H9 (cell line): Measurements from ENCODE around the gene DSE. TPM values are rescaled to one million over a fixed set of nuclear protein-coding genes. Genes with fewer than 3 reads are reported as not detected.

Experiments
- DNase-seq: peaks from one replicate; pipeline ENCODE4 v3.0.0-alpha.2; 2017
- H2AFZ ChIP-seq: one replicate; pipeline ENCODE4 v1.6.1; 2013; ENCODE audit warnings: mild to moderate bottlenecking, low read length, control low read depth, moderate library complexity
- H2AK5ac ChIP-seq: 2 replicates; pipeline ENCODE4 v1.6.1; 2013; ENCODE audit warnings: low read length, control low read depth, mixed read lengths; ENCODE audit not compliant: insufficient read length
- H2BK120ac ChIP-seq: one replicate; pipeline ENCODE4 v1.6.1; 2013; ENCODE audit warnings: low read depth, mild to moderate bottlenecking, low read length, control low read depth, inconsistent platforms; ENCODE audit not compliant: poor library complexity, severe bottlenecking
- H2BK12ac ChIP-seq: 2 replicates; pipeline ENCODE4 v1.6.1; 2013; ENCODE audit warnings: low read length, control low read depth, mixed read lengths, low read depth; ENCODE audit not compliant: insufficient read length
- H2BK15ac ChIP-seq: 2 replicates; pipeline ENCODE4 v1.6.1; 2013; ENCODE audit warnings: low read depth, low read length, control low read depth
- H2BK20ac ChIP-seq: one replicate; pipeline ENCODE4 v1.6.1; 2013; ENCODE audit warnings: low read depth, mild to moderate bottlenecking, low read length, control low read depth, inconsistent platforms; ENCODE audit not compliant: poor library complexity, severe bottlenecking
- H2BK5ac ChIP-seq: 2 replicates; pipeline ENCODE4 v1.6.1; 2013; ENCODE audit warnings: low read length, control low read depth, mixed read lengths; ENCODE audit not compliant: insufficient read length
- H3K14ac ChIP-seq: 2 replicates; pipeline ENCODE4 v1.6.1; 2013; ENCODE audit warnings: low read length, control low read depth; ENCODE audit not compliant: insufficient read depth
- H3K18ac ChIP-seq: 2 replicates; pipeline ENCODE4 v1.6.1; 2013; ENCODE audit warnings: low read depth, mild to moderate bottlenecking, mixed read lengths, low read length, control low read depth; ENCODE audit not compliant: insufficient read length
- H3K23ac ChIP-seq: 2 replicates; pipeline ENCODE4 v1.6.1; 2013; ENCODE audit warnings: low read length, control low read depth, mixed read lengths, low read depth; ENCODE audit not compliant: insufficient read length
- H3K23me2 ChIP-seq: 2 replicates; pipeline ENCODE4 v1.6.1; 2013; ENCODE audit warnings: low read depth, mild to moderate bottlenecking, mixed read lengths, low read length, control low read depth; ENCODE audit not compliant: insufficient read length, poor library complexity, severe bottlenecking
- H3K27ac ChIP-seq: 2 replicates; pipeline ENCODE4 v1.5.1; 2013; ENCODE audit warnings: low read length, control low read depth, mixed read lengths, low read depth; ENCODE audit not compliant: insufficient read length
- H3K27me3 ChIP-seq: 2 replicates; pipeline ENCODE4 v1.6.1; 2013; ENCODE audit warnings: low read length, control low read depth, inconsistent platforms; ENCODE audit not compliant: insufficient read depth
- H3K4ac ChIP-seq: 2 replicates; pipeline ENCODE4 v1.6.1; 2013; ENCODE audit warnings: low read depth, mild to moderate bottlenecking, control low read depth, inconsistent platforms, low read length, moderate library complexity
- H3K4me1 ChIP-seq: 2 replicates; pipeline ENCODE4 v1.6.1; 2013; ENCODE audit warnings: low read length, control low read depth, inconsistent platforms; ENCODE audit not compliant: insufficient read depth
- H3K4me2 ChIP-seq: 2 replicates; pipeline ENCODE4 v1.6.1; 2013; ENCODE audit warnings: low read length, control low read depth, mixed read lengths; ENCODE audit not compliant: insufficient read length, insufficient read depth
- H3K56ac ChIP-seq: 2 replicates; pipeline ENCODE4 v1.6.1; 2013; ENCODE audit warnings: low read depth, mild to moderate bottlenecking, mixed read lengths, low read length, control low read depth; ENCODE audit not compliant: insufficient read length
- H3K79me1 ChIP-seq: 2 replicates; pipeline ENCODE4 v1.6.1; 2013; ENCODE audit warnings: low read depth, mild to moderate bottlenecking, moderate library complexity, low read length, control low read depth, inconsistent platforms; ENCODE audit not compliant: insufficient read depth, poor library complexity, severe bottlenecking
- H3K79me2 ChIP-seq: 2 replicates; pipeline ENCODE4 v1.6.1; 2013; ENCODE audit warnings: low read length, control low read depth, inconsistent platforms; ENCODE audit not compliant: insufficient read depth
- H3K9ac ChIP-seq: 2 replicates; pipeline ENCODE4 v1.6.1; 2013; ENCODE audit warnings: low read length, control low read depth, mixed read lengths; ENCODE audit not compliant: insufficient read length; ENCODE audit errors: extremely low read depth
- H3K9me3 ChIP-seq: one replicate; pipeline ENCODE4 v1.6.1; 2013; ENCODE audit warnings: low read depth, low read length, inconsistent platforms; ENCODE audit not compliant: control insufficient read depth
- H3T11ph ChIP-seq: one replicate; pipeline ENCODE4 v1.6.1; 2013; ENCODE audit warnings: mild to moderate bottlenecking, low read length, control low read depth, inconsistent platforms
- H4K20me1 ChIP-seq: one replicate; pipeline ENCODE4 v1.6.1; 2013; ENCODE audit not compliant: control insufficient read depth, insufficient read length, insufficient read depth
- H4K5ac ChIP-seq: 2 replicates; pipeline ENCODE4 v1.6.1; 2013; ENCODE audit warnings: low read depth, mild to moderate bottlenecking, mixed read lengths, low read length, control low read depth; ENCODE audit not compliant: insufficient read length
- H4K8ac ChIP-seq: replicated peaks from 2 replicates; pipeline ENCODE4 v1.6.1; 2013; ENCODE audit warnings: low read length, control low read depth, mixed read lengths, low read depth; ENCODE audit not compliant: insufficient read length
- H4K91ac ChIP-seq: 2 replicates; pipeline ENCODE4 v1.6.1; 2013; ENCODE audit warnings: low read depth, mild to moderate bottlenecking, moderate library complexity, mixed read lengths, low read length, control low read depth; ENCODE audit not compliant: insufficient read length
- H3K27ac Mint-ChIP-seq, 3 experiments: 2 replicates in 2 of 3; 3 replicates in 1 of 3; pipeline ENCODE4 v1.8.0; 2020 to 2021; ENCODE audit warnings: mixed read lengths in 3 of 3, mild to moderate bottlenecking in 1 of 3, moderate library complexity in 1 of 3
- H3K27me3 Mint-ChIP-seq: 2 replicates; pipeline ENCODE4 v1.8.0; 2021; ENCODE audit warnings: low read depth, mild to moderate bottlenecking, moderate library complexity, mixed read lengths
- H3K36me3 Mint-ChIP-seq, 3 experiments: 2 replicates in 2 of 3; 3 replicates in 1 of 3; pipeline ENCODE4 v1.8.0; 2020 to 2021; ENCODE audit warnings: low read depth in 3 of 3, mixed read lengths in 3 of 3; ENCODE audit not compliant: insufficient read depth in 1 of 3
- H3K4me1 Mint-ChIP-seq, 2 experiments: 2 replicates each; pipeline ENCODE4 v1.8.0; 2020; ENCODE audit warnings: mixed read lengths in 2 of 2
- H3K4me3 Mint-ChIP-seq, 2 experiments: 2 replicates in 1 of 2; 3 replicates in 1 of 2; pipeline ENCODE4 v1.8.0; 2020 to 2021; ENCODE audit warnings: mild to moderate bottlenecking in 2 of 2, mixed read lengths in 2 of 2, moderate library complexity in 1 of 2
- H3K9me3 Mint-ChIP-seq, 2 experiments: 2 replicates in 1 of 2; 3 replicates in 1 of 2; pipeline ENCODE4 v1.8.0; 2020; ENCODE audit warnings: mild to moderate bottlenecking in 2 of 2, mixed read lengths in 2 of 2, moderate library complexity in 1 of 2
- total RNA-seq: library from RNA; stranded (reverse); gene quantifications from 2 replicates; pipeline ENCODE4 v1.2.1, GENCODE V29; 2021
- TF ChIP-seq, protein P1 (sequence below): fragments of 200-600 bp; sonication (generic); conservative IDR thresholded peaks from 3 replicates; pipeline ENCODE4 v1.8.0; 2021; ENCODE audit warnings: antibody characterized with exemption, mild to moderate bottlenecking

Gene DSE
- total RNA-seq, 1 experiment from 2014 or later: 45.6 TPM

DNA sequence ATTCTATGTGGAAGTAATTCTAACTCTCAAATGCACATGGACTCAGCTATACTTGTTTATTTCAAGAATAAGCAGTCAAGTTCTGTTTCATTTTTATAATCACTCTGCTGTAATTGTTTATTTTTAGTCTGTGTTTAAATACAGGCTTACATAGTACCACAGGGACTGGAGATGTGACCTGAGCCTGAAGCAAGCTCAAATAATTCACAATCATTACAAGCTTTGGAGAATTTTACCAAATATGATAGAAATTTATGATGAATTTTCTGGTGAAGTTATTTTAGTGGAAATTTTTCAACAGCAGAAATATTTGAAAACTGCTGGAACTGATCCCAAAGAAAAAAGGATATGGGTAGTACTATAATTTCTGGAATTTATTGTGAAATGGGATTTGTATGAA lies 41.6 kb upstream of the DSE start:
- Histone ChIP-seq H3K27me3 (no peaks in the 10 kb centered on the region), H4K20me1 (no peaks in the 10 kb centered on the region), H2BK20ac (no peak overlapping the region), H3K18ac (no peak overlapping the region), H2BK5ac (no peak overlapping the region), H4K91ac (no peak overlapping the region), H2BK120ac (no peak overlapping the region), H3K56ac (no peak overlapping the region), H3K23ac (no peak overlapping the region), H3K4ac (no peak overlapping the region), H3K4me1 (peaks cover 13% of the 10 kb centered on the region; the same call in 1 of the 2 replicates), H4K5ac (no peak overlapping the region), H3T11ph (no peak overlapping the region), H3K4me2 (no peak overlapping the region), H2BK15ac (no peak overlapping the region), H3K79me2 (no peaks in the 10 kb centered on the region), H3K79me1 (no peaks in the 10 kb centered on the region), H3K27ac (no peak overlapping the region), H4K8ac (no peak overlapping the region), H3K14ac (no peak overlapping the region), H2AFZ (no peak overlapping the region), H2BK12ac (no peak overlapping the region), H3K23me2 (no peaks in the 10 kb centered on the region), H3K9ac (no peak overlapping the region), H2AK5ac (no peak overlapping the region), H3K9me3 (no peaks in the 10 kb centered on the region)
- peaks cover 44 to 47% of the 10 kb centered on the region in 2 experiments for H3K4me1 Mint-ChIP-seq
- TF ChIP-seq, protein P1, sequence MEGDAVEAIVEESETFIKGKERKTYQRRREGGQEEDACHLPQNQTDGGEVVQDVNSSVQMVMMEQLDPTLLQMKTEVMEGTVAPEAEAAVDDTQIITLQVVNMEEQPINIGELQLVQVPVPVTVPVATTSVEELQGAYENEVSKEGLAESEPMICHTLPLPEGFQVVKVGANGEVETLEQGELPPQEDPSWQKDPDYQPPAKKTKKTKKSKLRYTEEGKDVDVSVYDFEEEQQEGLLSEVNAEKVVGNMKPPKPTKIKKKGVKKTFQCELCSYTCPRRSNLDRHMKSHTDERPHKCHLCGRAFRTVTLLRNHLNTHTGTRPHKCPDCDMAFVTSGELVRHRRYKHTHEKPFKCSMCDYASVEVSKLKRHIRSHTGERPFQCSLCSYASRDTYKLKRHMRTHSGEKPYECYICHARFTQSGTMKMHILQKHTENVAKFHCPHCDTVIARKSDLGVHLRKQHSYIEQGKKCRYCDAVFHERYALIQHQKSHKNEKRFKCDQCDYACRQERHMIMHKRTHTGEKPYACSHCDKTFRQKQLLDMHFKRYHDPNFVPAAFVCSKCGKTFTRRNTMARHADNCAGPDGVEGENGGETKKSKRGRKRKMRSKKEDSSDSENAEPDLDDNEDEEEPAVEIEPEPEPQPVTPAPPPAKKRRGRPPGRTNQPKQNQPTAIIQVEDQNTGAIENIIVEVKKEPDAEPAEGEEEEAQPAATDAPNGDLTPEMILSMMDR: no peak
- no peak overlapping the region; a peak in 1 of 7 replicates for H3K27ac Mint-ChIP-seq
- peaks cover 3 to 9% of the 10 kb centered on the region in 2 experiments; a peak in 4 of 5 replicates for H3K9me3 Mint-ChIP-seq
- H3K36me3 Mint-ChIP-seq: peaks cover 0 to 10% (median 8%) of the 10 kb centered on the region in 3 experiments; a peak in 4 of 7 replicates
- DNase-seq: no peak
- H3K27me3 Mint-ChIP-seq: no peaks in the 10 kb centered on the region
- H3K4me3 Mint-ChIP-seq: no peak overlapping the region
